Activated naive CD8-positive, alpha-beta T cell (primary cell): ENCODE data around the gene ABLIM3.

Source experiments
- H3K27ac Mint-ChIP-seq: one replicate; pipeline ENCODE4 v1.8.0; 2021; ENCODE audit warnings: mixed read lengths
- H3K27me3 Mint-ChIP-seq: one replicate; pipeline ENCODE4 v1.8.0; 2021; ENCODE audit warnings: mixed read lengths
- H3K36me3 Mint-ChIP-seq: one replicate; pipeline ENCODE4 v1.8.0; 2021; ENCODE audit warnings: mixed read lengths
- H3K4me1 Mint-ChIP-seq: one replicate; pipeline ENCODE4 v1.8.0; 2021; ENCODE audit warnings: low read depth, mixed read lengths
- H3K4me3 Mint-ChIP-seq: one replicate; pipeline ENCODE4 v1.8.0; 2021; ENCODE audit warnings: mild to moderate bottlenecking, mixed read lengths
- H3K9me3 Mint-ChIP-seq: one replicate; pipeline ENCODE4 v1.8.0; 2021; ENCODE audit warnings: low read depth, mixed read lengths

Gene ABLIM3

GRCh38 chr5:149141224-149141956, at the start of gene ABLIM3:
ABLIM3 (plus strand) TSS chr5:149141493; CDS start chr5:149142096, 603 bp downstream.
- H3K27me3 Mint-ChIP-seq = peaks cover 15% of the 10 kb centered on the region
- peak within 1 kb of the TSS; percentile 62 for H3K4me3 Mint-ChIP-seq
- peaks cover 5% of the 10 kb centered on the region for H3K36me3 Mint-ChIP-seq
- peaks cover 2% of the 10 kb centered on the region for H3K4me1 Mint-ChIP-seq
- H3K9me3 Mint-ChIP-seq = no peaks in the 10 kb centered on the region
- no peak within 1 kb of the TSS for H3K27ac Mint-ChIP-seq

GRCh38 chr5:149093625-149094024, 47.7 kb upstream of the ABLIM3 start:
- Mint-ChIP-seq H3K9me3 (peaks cover 24% of the 10 kb centered on the region), H3K27ac (no peak overlapping the region), H3K4me1 (no peaks in the 10 kb centered on the region), H3K27me3 (peaks cover 9% of the 10 kb centered on the region), H3K4me3 (no peak overlapping the region), H3K36me3 (peaks cover 15% of the 10 kb centered on the region)

- H3K9me3 Mint-ChIP-seq = peaks cover 36% of the 10 kb centered on the region
- peaks cover 9% of the 10 kb centered on the region for H3K27me3 Mint-ChIP-seq
- peaks cover 18% of the 10 kb centered on the region for H3K36me3 Mint-ChIP-seq
- no peak overlapping the region for H3K4me3 Mint-ChIP-seq
- no peaks in the 10 kb centered on the region for H3K4me1 Mint-ChIP-seq
- H3K27ac Mint-ChIP-seq = no peak overlapping the region
Measured at GRCh38 chr5:149094996-149095395, 46.3 kb upstream of the ABLIM3 start.

GRCh38 chr5:149099920-149100319, 41.4 kb upstream of the ABLIM3 start:
- Mint-ChIP-seq H3K4me3 (no peak overlapping the region), H3K27me3 (peaks cover 7% of the 10 kb centered on the region), H3K36me3 (peaks cover 21% of the 10 kb centered on the region), H3K9me3 (peaks cover 45% of the 10 kb centered on the region), H3K4me1 (no peaks in the 10 kb centered on the region), H3K27ac (no peak overlapping the region)

- Mint-ChIP-seq H3K27ac (no peak overlapping the region), H3K36me3 (peaks cover 20% of the 10 kb centered on the region), H3K27me3 (peaks cover 7% of the 10 kb centered on the region), H3K9me3 (peaks cover 45% of the 10 kb centered on the region), H3K4me1 (no peaks in the 10 kb centered on the region), H3K4me3 (no peak overlapping the region)
Measured at GRCh38 chr5:149100331-149100730, 41.0 kb upstream of the ABLIM3 start.

GRCh38 chr5:149108651-149109280, 32.5 kb upstream of the ABLIM3 start:
- Mint-ChIP-seq H3K27ac (no peak overlapping the region), H3K4me3 (no peak overlapping the region), H3K4me1 (no peaks in the 10 kb centered on the region), H3K9me3 (no peaks in the 10 kb centered on the region), H3K36me3 (no peaks in the 10 kb centered on the region), H3K27me3 (no peaks in the 10 kb centered on the region)

GRCh38 chr5:149110406-149110805, 30.9 kb upstream of the ABLIM3 start:
- Mint-ChIP-seq H3K36me3 (no peaks in the 10 kb centered on the region), H3K27ac (no peak overlapping the region), H3K4me3 (no peak overlapping the region), H3K4me1 (no peaks in the 10 kb centered on the region), H3K27me3 (peaks cover 1% of the 10 kb centered on the region), H3K9me3 (no peaks in the 10 kb centered on the region)

GRCh38 chr5:149113669-149114068, 27.6 kb upstream of the ABLIM3 start:
- Mint-ChIP-seq H3K27ac (no peak overlapping the region), H3K4me1 (no peaks in the 10 kb centered on the region), H3K36me3 (no peaks in the 10 kb centered on the region), H3K9me3 (no peaks in the 10 kb centered on the region), H3K4me3 (no peak overlapping the region), H3K27me3 (peaks cover 10% of the 10 kb centered on the region)

GRCh38 chr5:149114403-149115312, 26.6 kb upstream of the ABLIM3 start:
- Mint-ChIP-seq H3K27ac (no peak overlapping the region), H3K27me3 (peaks cover 10% of the 10 kb centered on the region), H3K9me3 (no peaks in the 10 kb centered on the region), H3K36me3 (no peaks in the 10 kb centered on the region), H3K4me1 (no peaks in the 10 kb centered on the region), H3K4me3 (no peak overlapping the region)

- no peak overlapping the region for H3K4me3 Mint-ChIP-seq
- no peaks in the 10 kb centered on the region for H3K4me1 Mint-ChIP-seq
- H3K9me3 Mint-ChIP-seq = no peaks in the 10 kb centered on the region
- H3K36me3 Mint-ChIP-seq = no peaks in the 10 kb centered on the region
- H3K27me3 Mint-ChIP-seq = peaks cover 10% of the 10 kb centered on the region
- H3K27ac Mint-ChIP-seq = no peak overlapping the region
Measured at GRCh38 chr5:149117970-149118369, 23.3 kb upstream of the ABLIM3 start.

GRCh38 chr5:149118463-149118862, 22.8 kb upstream of the ABLIM3 start:
- H3K36me3 Mint-ChIP-seq = no peaks in the 10 kb centered on the region
- H3K9me3 Mint-ChIP-seq = no peaks in the 10 kb centered on the region
- no peak overlapping the region for H3K27ac Mint-ChIP-seq
- H3K4me1 Mint-ChIP-seq = no peaks in the 10 kb centered on the region
- H3K27me3 Mint-ChIP-seq = peaks cover 10% of the 10 kb centered on the region
- no peak overlapping the region for H3K4me3 Mint-ChIP-seq

- Mint-ChIP-seq H3K4me3 (no peak overlapping the region), H3K4me1 (no peaks in the 10 kb centered on the region), H3K27ac (no peak overlapping the region), H3K9me3 (no peaks in the 10 kb centered on the region), H3K36me3 (no peaks in the 10 kb centered on the region), H3K27me3 (peaks cover 9% of the 10 kb centered on the region)
Measured at GRCh38 chr5:149121145-149121544, 20.1 kb upstream of the ABLIM3 start.

GRCh38 chr5:149123211-149123610, 18.1 kb upstream of the ABLIM3 start:
- Mint-ChIP-seq H3K27ac (no peak overlapping the region), H3K4me3 (no peak overlapping the region), H3K36me3 (no peaks in the 10 kb centered on the region), H3K9me3 (no peaks in the 10 kb centered on the region), H3K4me1 (no peaks in the 10 kb centered on the region), H3K27me3 (peaks cover under 1% of the 10 kb centered on the region)

GRCh38 chr5:149125386-149125891, 15.9 kb upstream of the ABLIM3 start:
- Mint-ChIP-seq H3K4me1 (no peaks in the 10 kb centered on the region), H3K36me3 (no peaks in the 10 kb centered on the region), H3K4me3 (no peak overlapping the region), H3K27me3 (peaks cover 5% of the 10 kb centered on the region), H3K27ac (no peak overlapping the region), H3K9me3 (no peaks in the 10 kb centered on the region)

GRCh38 chr5:149126906-149127305, 14.4 kb upstream of the ABLIM3 start:
- H3K27me3 Mint-ChIP-seq = peaks cover 5% of the 10 kb centered on the region
- H3K27ac Mint-ChIP-seq = no peak overlapping the region
- no peak overlapping the region for H3K4me3 Mint-ChIP-seq
- H3K9me3 Mint-ChIP-seq = no peaks in the 10 kb centered on the region
- no peaks in the 10 kb centered on the region for H3K36me3 Mint-ChIP-seq
- no peaks in the 10 kb centered on the region for H3K4me1 Mint-ChIP-seq
